ENCODE data around the gene MEGF6.

- no peak for TF ChIP-seq CTCF (conservative IDR thresholded peaks at IDR 0.05)
- TF ChIP-seq EZH2 (IDR thresholded peaks at IDR 0.05; ENCODE audit: low read depth): no peak
Observed at GRCh38 chr1:3562712-3563111, 48.6 kb downstream of the MEGF6 start.

Data from PC-9 (cell line).